Measurements from ENCODE around the gene ERRFI1. TPM values are rescaled to one million over a fixed set of nuclear protein-coding genes. Genes with fewer than 3 reads are reported as not detected.
A peak's percentile ranks its signal among the peaks of the same experiment; 100 is the strongest.

The ERRFI1 gene
- total RNA-seq, 1 donor from 2014 or later: 61.5 TPM

- H3K4me3 ChIP-seq (ENCODE audit: low read depth, low read length): peak overlapping the region; percentile 92
- DNase-seq (ENCODE audit: low read depth): no peak
- no peaks in the 10 kb centered on the region for H3K27me3 ChIP-seq (ENCODE audit: control insufficient read depth, insufficient read depth, low read length)
- H3K36me3 ChIP-seq (ENCODE audit: control insufficient read depth, insufficient read depth, low read length): peaks cover 7% of the 10 kb centered on the region
- TF ChIP-seq, protein P1, sequence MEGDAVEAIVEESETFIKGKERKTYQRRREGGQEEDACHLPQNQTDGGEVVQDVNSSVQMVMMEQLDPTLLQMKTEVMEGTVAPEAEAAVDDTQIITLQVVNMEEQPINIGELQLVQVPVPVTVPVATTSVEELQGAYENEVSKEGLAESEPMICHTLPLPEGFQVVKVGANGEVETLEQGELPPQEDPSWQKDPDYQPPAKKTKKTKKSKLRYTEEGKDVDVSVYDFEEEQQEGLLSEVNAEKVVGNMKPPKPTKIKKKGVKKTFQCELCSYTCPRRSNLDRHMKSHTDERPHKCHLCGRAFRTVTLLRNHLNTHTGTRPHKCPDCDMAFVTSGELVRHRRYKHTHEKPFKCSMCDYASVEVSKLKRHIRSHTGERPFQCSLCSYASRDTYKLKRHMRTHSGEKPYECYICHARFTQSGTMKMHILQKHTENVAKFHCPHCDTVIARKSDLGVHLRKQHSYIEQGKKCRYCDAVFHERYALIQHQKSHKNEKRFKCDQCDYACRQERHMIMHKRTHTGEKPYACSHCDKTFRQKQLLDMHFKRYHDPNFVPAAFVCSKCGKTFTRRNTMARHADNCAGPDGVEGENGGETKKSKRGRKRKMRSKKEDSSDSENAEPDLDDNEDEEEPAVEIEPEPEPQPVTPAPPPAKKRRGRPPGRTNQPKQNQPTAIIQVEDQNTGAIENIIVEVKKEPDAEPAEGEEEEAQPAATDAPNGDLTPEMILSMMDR (IDR thresholded peaks at IDR 0.05; ENCODE audit: insufficient read depth, low read length, poor library complexity, severe bottlenecking): no peak
Observed at GRCh38 chr1:7962636-7963377, 63.3 kb downstream of the ERRFI1 start.

- Histone ChIP-seq H3K27me3 (ENCODE audit: control insufficient read depth, insufficient read depth, low read length) (no peaks in the 10 kb centered on the region), H3K4me3 (ENCODE audit: low read depth, low read length) (peak overlapping the region; percentile 92), H3K36me3 (ENCODE audit: control insufficient read depth, insufficient read depth, low read length) (peaks cover 6% of the 10 kb centered on the region)
- no peak for DNase-seq (ENCODE audit: low read depth)
- TF ChIP-seq, protein P1 (IDR thresholded peaks at IDR 0.05; ENCODE audit: insufficient read depth, low read length, poor library complexity, severe bottlenecking): no peak
Observed at GRCh38 chr1:7962014-7962335, 64.1 kb downstream of the ERRFI1 start.

Other genes starting within 250 kb of the ERRFI1 start
- gene PER3, start 242.0 kb downstream of the ERRFI1 start, total RNA-seq: 2.9 and 3.8 TPM in 2 replicates
- not detected in 2 replicates for gene UTS2, start 173.2 kb downstream of the ERRFI1 start, total RNA-seq
- gene TNFRSF9, start 85.5 kb downstream of the ERRFI1 start, total RNA-seq: 4.6 and 5.6 TPM in 2 replicates
- gene PARK7, start 64.6 kb downstream of the ERRFI1 start, total RNA-seq: 183 and 228 TPM in 2 replicates

Measured in kidney epithelial cell (primary cell).